Smooth muscle cell (in vitro differentiated cells): ENCODE results near the gene INPP4B. TPM values are rescaled to one million over a fixed set of nuclear protein-coding genes. Genes with fewer than 3 reads are reported as not detected.

ENCODE experiments used
- DNase-seq: peaks from one replicate; lab custom pipeline; 2025; ENCODE audit not compliant: unreplicated experiment; lab: John Stamatoyannopoulos, UW
- H2AFZ ChIP-seq: fragments of 200-600 bp; sonication (generic); 2 replicates; pipeline ENCODE4 v1.6.0; 2016; ENCODE audit warnings: antibody characterized with exemption, low read depth, mild to moderate bottlenecking
- H3F3A ChIP-seq: fragments of 200-600 bp; sonication (generic); 2 replicates; pipeline ENCODE4 v1.6.0; 2017; ENCODE audit warnings: antibody characterized with exemption, low read depth
- H3K27ac ChIP-seq: fragments of 200-600 bp; sonication (generic); 2 replicates; pipeline ENCODE4 v1.5.1; 2016; ENCODE audit warnings: low read depth, mild to moderate bottlenecking
- H3K27me3 ChIP-seq: fragments of 200-600 bp; sonication (generic); 2 replicates; pipeline ENCODE4 v1.6.1; 2016; ENCODE audit warnings: low read depth, mild to moderate bottlenecking
- H3K36me3 ChIP-seq: fragments of 200-600 bp; sonication (generic); 2 replicates; pipeline ENCODE4 v1.5.1; 2016; ENCODE audit warnings: low read depth
- H3K4me1 ChIP-seq: fragments of 200-600 bp; sonication (generic); 2 replicates; pipeline ENCODE4 v1.5.1; 2016; ENCODE audit warnings: low read depth
- H3K4me2 ChIP-seq: fragments of 200-600 bp; sonication (generic); 2 replicates; pipeline ENCODE4 v1.6.0; 2016; ENCODE audit warnings: mild to moderate bottlenecking
- H3K4me3 ChIP-seq: fragments of 200-600 bp; sonication (generic); 2 replicates; pipeline ENCODE4 v1.5.1; 2016; ENCODE audit warnings: mild to moderate bottlenecking
- H3K79me2 ChIP-seq: fragments of 200-600 bp; sonication (generic); 2 replicates; pipeline ENCODE4 v1.6.0; 2016; ENCODE audit warnings: low read depth, mild to moderate bottlenecking
- H3K9ac ChIP-seq: fragments of 200-600 bp; sonication (generic); 2 replicates; pipeline ENCODE4 v1.6.0; 2016; ENCODE audit warnings: low read depth
- H3K9me3 ChIP-seq: fragments of 200-600 bp; sonication (generic); replicated peaks from 2 replicates; pipeline ENCODE4 v1.5.1; 2016; ENCODE audit warnings: low read depth
- H4K20me1 ChIP-seq: fragments of 200-600 bp; sonication (generic); 2 replicates; pipeline ENCODE4 v1.6.0; 2016; ENCODE audit warnings: low read depth
- WGBS: methylation state at CpG from one replicate; pipeline ENCODE4 v1.1.7; 2016; ENCODE audit warnings: low lambda C conversion rate; 5-methylcytosine and 5-hydroxymethylcytosine counted together
- polyA plus RNA-seq: library from polyadenylated mRNA; unstranded; fragments of >200 nt; fragmentation: Nextera tagmentation; extraction: Ambion mirVana; gene quantifications from 2 replicates; pipeline ENCODE4 v1.2.1, GENCODE V29; 2016
- total RNA-seq: library from RNA; depleted of rRNA; stranded (reverse); fragments of >200 nt; gene quantifications from 2 replicates; pipeline ENCODE4 v1.2.3, GENCODE V29; 2014
- TF ChIP-seq, protein P1 (sequence below): fragments of 200-600 bp; sonication (generic); IDR thresholded peaks from 2 replicates; pipeline ENCODE4 v1.5.1; 2017; ENCODE audit warnings: borderline replicate concordance, mild to moderate bottlenecking, antibody characterized with exemption; ENCODE audit not compliant: insufficient read depth, poor library complexity, severe bottlenecking

INPP4B gene
- total and polyA plus RNA-seq, 2 experiments from 2014 or later: 2.0 to 10.9 TPM

GRCh38 chr4:142572071-142572470 is 274.0 kb downstream of the INPP4B start:
- Histone ChIP-seq H3K4me2 (no peak overlapping the region), H2AFZ (no peak overlapping the region), H3K27me3 (no peaks in the 10 kb centered on the region), H4K20me1 (no peaks in the 10 kb centered on the region), H3K9ac (no peak overlapping the region), H3K4me1 (peaks cover 11% of the 10 kb centered on the region), H3F3A (no peaks in the 10 kb centered on the region), H3K4me3 (no peak overlapping the region), H3K36me3 (no peaks in the 10 kb centered on the region), H3K79me2 (no peaks in the 10 kb centered on the region), H3K9me3 (no peaks in the 10 kb centered on the region), H3K27ac (no peak overlapping the region)
- TF ChIP-seq, protein P1, sequence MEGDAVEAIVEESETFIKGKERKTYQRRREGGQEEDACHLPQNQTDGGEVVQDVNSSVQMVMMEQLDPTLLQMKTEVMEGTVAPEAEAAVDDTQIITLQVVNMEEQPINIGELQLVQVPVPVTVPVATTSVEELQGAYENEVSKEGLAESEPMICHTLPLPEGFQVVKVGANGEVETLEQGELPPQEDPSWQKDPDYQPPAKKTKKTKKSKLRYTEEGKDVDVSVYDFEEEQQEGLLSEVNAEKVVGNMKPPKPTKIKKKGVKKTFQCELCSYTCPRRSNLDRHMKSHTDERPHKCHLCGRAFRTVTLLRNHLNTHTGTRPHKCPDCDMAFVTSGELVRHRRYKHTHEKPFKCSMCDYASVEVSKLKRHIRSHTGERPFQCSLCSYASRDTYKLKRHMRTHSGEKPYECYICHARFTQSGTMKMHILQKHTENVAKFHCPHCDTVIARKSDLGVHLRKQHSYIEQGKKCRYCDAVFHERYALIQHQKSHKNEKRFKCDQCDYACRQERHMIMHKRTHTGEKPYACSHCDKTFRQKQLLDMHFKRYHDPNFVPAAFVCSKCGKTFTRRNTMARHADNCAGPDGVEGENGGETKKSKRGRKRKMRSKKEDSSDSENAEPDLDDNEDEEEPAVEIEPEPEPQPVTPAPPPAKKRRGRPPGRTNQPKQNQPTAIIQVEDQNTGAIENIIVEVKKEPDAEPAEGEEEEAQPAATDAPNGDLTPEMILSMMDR: no peak
- no peak for DNase-seq
- WGBS: 72% methylated on average over 1 of the region's 1 CpG

DNA sequence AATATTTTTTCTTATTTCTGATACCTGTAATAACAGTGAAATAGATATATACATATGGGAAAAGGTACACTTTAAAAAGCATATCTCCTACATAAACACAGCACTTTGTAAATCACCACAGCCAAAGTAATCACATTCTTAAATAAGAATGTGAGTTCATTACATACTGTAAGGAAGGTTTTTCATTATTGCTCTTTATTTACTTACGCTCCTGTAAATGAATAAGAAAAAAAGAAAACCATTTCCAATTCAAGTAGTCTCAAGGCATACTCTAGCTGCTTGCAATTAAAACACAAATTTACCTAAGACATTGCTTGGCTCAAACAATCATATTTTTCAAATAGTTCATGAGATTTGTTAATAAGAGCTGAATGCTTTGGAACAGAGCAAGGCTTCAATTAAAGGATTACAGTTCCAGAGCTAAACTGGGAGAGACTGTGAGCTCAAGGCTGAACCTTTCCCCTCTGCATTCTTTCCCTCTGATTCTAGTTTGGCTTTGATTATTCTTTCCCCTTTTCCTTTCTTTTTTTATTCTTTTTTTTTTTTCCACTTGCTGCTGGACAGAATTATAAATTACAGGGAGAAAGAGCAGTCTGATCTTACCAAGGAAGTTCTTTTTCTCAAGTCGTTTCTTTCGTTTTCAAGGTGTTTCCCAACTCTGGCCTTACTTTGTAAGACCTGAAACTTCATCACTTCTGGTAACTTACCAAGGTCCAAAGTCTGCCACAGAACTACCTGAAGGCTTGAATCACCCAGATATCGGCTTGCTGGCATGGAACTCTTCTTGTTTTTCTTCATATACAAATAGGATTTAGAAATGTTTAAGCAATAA is 278.3 kb downstream of the INPP4B start:
- H3K9me3 ChIP-seq: no peaks in the 10 kb centered on the region
- H3K4me3 ChIP-seq: peak overlapping the region; percentile 24
- peak overlapping the region; percentile 14 for H3K4me2 ChIP-seq
- peaks cover 16% of the 10 kb centered on the region for H3K4me1 ChIP-seq
- H3K27ac ChIP-seq: peak overlapping the region; percentile 20
- WGBS: 82% methylated on average over 4 of the region's 4 CpGs
- no peak for DNase-seq
- H3F3A ChIP-seq: no peaks in the 10 kb centered on the region
- peak overlapping the region; percentile 22 for H2AFZ ChIP-seq
- H3K79me2 ChIP-seq: no peaks in the 10 kb centered on the region
- H3K36me3 ChIP-seq: no peaks in the 10 kb centered on the region
- no peaks in the 10 kb centered on the region for H4K20me1 ChIP-seq
- TF ChIP-seq, protein P1: no peak
- no peaks in the 10 kb centered on the region for H3K27me3 ChIP-seq
- H3K9ac ChIP-seq: no peak overlapping the region

DNA sequence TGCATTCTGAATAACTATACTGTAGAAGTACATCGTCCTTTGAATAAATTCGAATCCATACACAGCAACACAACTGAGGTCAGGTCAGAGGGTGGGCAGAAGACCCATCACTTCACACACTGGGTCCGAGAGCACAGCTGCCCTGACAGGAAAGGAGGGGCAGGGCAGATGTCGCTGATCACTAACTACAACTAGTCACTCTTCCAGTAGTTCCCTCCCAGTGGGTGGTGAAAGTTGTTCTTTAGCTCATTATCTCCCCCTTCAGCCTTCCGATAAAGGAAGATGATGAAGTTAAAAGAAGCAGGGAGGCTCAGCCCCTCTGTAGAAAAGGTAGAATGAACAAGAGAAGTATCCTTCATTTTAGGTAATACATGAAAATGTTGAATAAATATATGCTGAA is 278.9 kb downstream of the INPP4B start:
- DNase-seq: no peak

More for the DNA sequence above, 278.9 kb downstream of the INPP4B start:
- H3K36me3 ChIP-seq: no peaks in the 10 kb centered on the region
- H3K79me2 ChIP-seq: no peaks in the 10 kb centered on the region
- WGBS: 37% methylated on average over 5 of the region's 5 CpGs
- H3K9me3 ChIP-seq: no peaks in the 10 kb centered on the region
- H3K4me1 ChIP-seq: peaks cover 16% of the 10 kb centered on the region
- TF ChIP-seq, protein P1: no peak
- H3F3A ChIP-seq: no peaks in the 10 kb centered on the region
- no peaks in the 10 kb centered on the region for H3K27me3 ChIP-seq
- peak overlapping the region; percentile 24 for H3K4me3 ChIP-seq
- H3K4me2 ChIP-seq: peak overlapping the region; percentile 27
- H3K27ac ChIP-seq: peak overlapping the region; percentile 20
- H3K9ac ChIP-seq: no peak overlapping the region
- H4K20me1 ChIP-seq: no peaks in the 10 kb centered on the region
- peak overlapping the region; percentile 22 for H2AFZ ChIP-seq
